HepG2 (cell line): ENCODE results near the gene ADPRHL1. TPM values are rescaled to one million over a fixed set of nuclear protein-coding genes. Genes with fewer than 3 reads are reported as not detected.

Experiments
- KDM4B ChIP-seq: sonication (generic); formaldehyde crosslinking; IDR thresholded peaks from 2 replicates; pipeline ENCODE4 v1.4.0; 2020; ENCODE audit warnings: missing genetic modification reagents
- MTA1 ChIP-seq: sonication (generic); formaldehyde crosslinking; IDR thresholded peaks from 2 replicates; pipeline ENCODE4 v1.4.0; 2020; ENCODE audit warnings: missing genetic modification reagents, mild to moderate bottlenecking, borderline replicate concordance
- SALL1 ChIP-seq: sonication (generic); formaldehyde crosslinking; IDR thresholded peaks from 2 replicates; pipeline ENCODE4 v1.8.0; 2022; ENCODE audit warnings: mild to moderate bottlenecking, missing genetic modification reagents
- TOPORS ChIP-seq: sonication (generic); formaldehyde crosslinking; IDR thresholded peaks from 2 replicates; pipeline ENCODE4 v1.8.0; 2023; ENCODE audit warnings: mild to moderate bottlenecking, missing genetic modification reagents
- ZBTB38 ChIP-seq: sonication (generic); formaldehyde crosslinking; IDR thresholded peaks from 2 replicates; pipeline ENCODE4 v1.5.1; 2020; ENCODE audit warnings: mild to moderate bottlenecking, missing genetic modification reagents
- ZNF20 ChIP-seq: sonication (generic); formaldehyde crosslinking; IDR thresholded peaks from 2 replicates; pipeline ENCODE4 v1.4.0; 2020; ENCODE audit warnings: mild to moderate bottlenecking, moderate library complexity, missing genetic modification reagents
- ZNF333 ChIP-seq: sonication (generic); formaldehyde crosslinking; IDR thresholded peaks from 2 replicates; pipeline ENCODE4 v1.4.0; 2020; ENCODE audit warnings: mild to moderate bottlenecking, missing genetic modification reagents, borderline replicate concordance
- ZNF563 ChIP-seq: sonication (generic); formaldehyde crosslinking; IDR thresholded peaks from 2 replicates; pipeline ENCODE4 v1.8.0; 2022; ENCODE audit warnings: mild to moderate bottlenecking, moderate library complexity, missing genetic modification reagents
- ZNF570 ChIP-seq: sonication (generic); formaldehyde crosslinking; IDR thresholded peaks from 2 replicates; pipeline ENCODE4 v1.4.0; 2020; ENCODE audit warnings: mild to moderate bottlenecking, missing genetic modification reagents, borderline replicate concordance
- ZNF777 ChIP-seq: sonication (generic); formaldehyde crosslinking; IDR thresholded peaks from 2 replicates; pipeline ENCODE4 v1.4.0; 2020; ENCODE audit warnings: missing genetic modification reagents
- polyA plus RNA-seq, 8 experiments: library from polyadenylated mRNA; depleted of rRNA in 3 of 8; stranded (reverse) in 7 of 8; unstranded in 1 of 8; fragments of >200 nt; fragmentation: Illumina TruSeq in 4 of 8; extraction: Trizol in 4 of 8; gene quantifications; 2 replicates each; pipeline versions ENCODE4 v1.2.1 to v1.2.3, GENCODE V29; 2011 to 2016; ENCODE audit warnings: low read depth in 4 of 8, missing spikeins in 1 of 8, mixed read lengths in 1 of 8; ENCODE audit not compliant: insufficient read depth in 1 of 8
- total RNA-seq, 5 experiments: library from RNA; depleted of rRNA; stranded (reverse); fragments of >200 nt; fragmentation: Illumina TruSeq; extraction: Trizol; gene quantifications; 2 replicates each; pipeline ENCODE4 v1.2.3, GENCODE V29; 2016; ENCODE audit warnings: low read depth in 1 of 5
- TF ChIP-seq, protein P1 (sequence below): IDR thresholded peaks from 2 replicates; pipeline ENCODE4 v1.6.1; 2016; ENCODE audit warnings: low read depth, missing genetic modification reagents, missing compliant biosample characterization
- TF ChIP-seq, protein P2 (sequence below): sonication (generic); formaldehyde crosslinking; IDR thresholded peaks from 2 replicates; pipeline ENCODE4 v1.4.0; 2020; ENCODE audit warnings: mild to moderate bottlenecking, missing genetic modification reagents
- TF ChIP-seq, protein P3 (sequence below): sonication (generic); formaldehyde crosslinking; IDR thresholded peaks from 2 replicates; pipeline ENCODE4 v1.4.0; 2020; ENCODE audit warnings: missing genetic modification reagents
- TF ChIP-seq, protein P4 (sequence below): sonication (generic); formaldehyde crosslinking; IDR thresholded peaks from 2 replicates; pipeline ENCODE4 v1.4.0; 2020; ENCODE audit warnings: mild to moderate bottlenecking, missing genetic modification reagents, borderline replicate concordance
- TF ChIP-seq, protein P5 (sequence below): sonication (generic); formaldehyde crosslinking; conservative IDR thresholded peaks from 2 replicates; pipeline ENCODE4 v1.5.0; 2020; ENCODE audit warnings: missing genetic modification reagents

Gene ADPRHL1
- total and polyA plus RNA-seq, 2 of the 13 experiments (the other 11 are each of a cell fraction or from before 2014, with no cell fraction given) = 0.34 to 0.40 TPM

DNA sequence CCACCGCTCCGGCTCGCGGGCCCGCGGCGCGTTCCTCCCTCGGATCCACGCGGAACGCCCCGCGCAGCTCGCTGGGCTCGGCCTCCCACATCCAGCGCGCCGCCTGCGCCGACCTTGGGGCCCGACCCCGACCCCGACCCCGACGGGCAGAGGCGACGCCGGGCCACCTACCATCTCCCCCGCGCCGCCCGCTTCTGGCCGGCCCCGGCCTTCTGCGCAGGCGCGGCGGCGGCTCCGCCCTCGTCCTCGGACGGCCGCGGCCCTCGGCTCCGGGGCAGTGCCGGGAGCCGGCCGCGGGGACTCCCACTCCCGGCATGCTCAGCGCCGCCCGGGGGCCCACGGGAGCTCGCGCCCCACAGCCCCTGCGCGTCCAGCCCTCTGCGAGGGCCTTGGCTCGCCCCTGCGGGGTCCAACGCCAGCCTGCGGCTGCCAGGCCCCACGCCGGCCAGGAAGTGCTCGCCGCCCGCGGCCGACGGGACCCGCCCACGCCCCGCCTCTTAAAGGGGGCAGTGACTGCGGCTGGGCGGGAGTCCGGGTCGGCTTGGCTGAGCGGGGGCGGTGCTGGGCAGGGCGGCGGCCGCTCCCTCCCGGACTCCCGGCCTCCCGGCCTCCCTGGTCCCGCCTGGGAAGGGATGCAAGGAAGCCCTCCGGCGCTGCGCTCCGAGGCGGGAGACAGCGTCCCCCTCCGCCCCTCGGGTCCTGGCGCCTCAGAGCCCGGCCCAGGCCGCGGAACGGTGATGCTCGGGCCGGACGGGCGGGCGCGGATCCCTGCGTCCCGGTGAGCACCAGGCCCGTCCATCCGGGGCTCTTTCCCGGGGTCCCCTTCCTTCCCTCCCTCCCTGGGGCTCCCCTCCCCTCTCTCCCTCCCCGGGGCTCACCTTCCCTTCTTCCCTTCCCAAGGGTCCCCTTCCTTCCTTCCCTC lies 37.5 kb upstream of the ADPRHL1 start, which contains the start of gene DCUN1D2 (continued):
- TF ChIP-seq, protein P1, sequence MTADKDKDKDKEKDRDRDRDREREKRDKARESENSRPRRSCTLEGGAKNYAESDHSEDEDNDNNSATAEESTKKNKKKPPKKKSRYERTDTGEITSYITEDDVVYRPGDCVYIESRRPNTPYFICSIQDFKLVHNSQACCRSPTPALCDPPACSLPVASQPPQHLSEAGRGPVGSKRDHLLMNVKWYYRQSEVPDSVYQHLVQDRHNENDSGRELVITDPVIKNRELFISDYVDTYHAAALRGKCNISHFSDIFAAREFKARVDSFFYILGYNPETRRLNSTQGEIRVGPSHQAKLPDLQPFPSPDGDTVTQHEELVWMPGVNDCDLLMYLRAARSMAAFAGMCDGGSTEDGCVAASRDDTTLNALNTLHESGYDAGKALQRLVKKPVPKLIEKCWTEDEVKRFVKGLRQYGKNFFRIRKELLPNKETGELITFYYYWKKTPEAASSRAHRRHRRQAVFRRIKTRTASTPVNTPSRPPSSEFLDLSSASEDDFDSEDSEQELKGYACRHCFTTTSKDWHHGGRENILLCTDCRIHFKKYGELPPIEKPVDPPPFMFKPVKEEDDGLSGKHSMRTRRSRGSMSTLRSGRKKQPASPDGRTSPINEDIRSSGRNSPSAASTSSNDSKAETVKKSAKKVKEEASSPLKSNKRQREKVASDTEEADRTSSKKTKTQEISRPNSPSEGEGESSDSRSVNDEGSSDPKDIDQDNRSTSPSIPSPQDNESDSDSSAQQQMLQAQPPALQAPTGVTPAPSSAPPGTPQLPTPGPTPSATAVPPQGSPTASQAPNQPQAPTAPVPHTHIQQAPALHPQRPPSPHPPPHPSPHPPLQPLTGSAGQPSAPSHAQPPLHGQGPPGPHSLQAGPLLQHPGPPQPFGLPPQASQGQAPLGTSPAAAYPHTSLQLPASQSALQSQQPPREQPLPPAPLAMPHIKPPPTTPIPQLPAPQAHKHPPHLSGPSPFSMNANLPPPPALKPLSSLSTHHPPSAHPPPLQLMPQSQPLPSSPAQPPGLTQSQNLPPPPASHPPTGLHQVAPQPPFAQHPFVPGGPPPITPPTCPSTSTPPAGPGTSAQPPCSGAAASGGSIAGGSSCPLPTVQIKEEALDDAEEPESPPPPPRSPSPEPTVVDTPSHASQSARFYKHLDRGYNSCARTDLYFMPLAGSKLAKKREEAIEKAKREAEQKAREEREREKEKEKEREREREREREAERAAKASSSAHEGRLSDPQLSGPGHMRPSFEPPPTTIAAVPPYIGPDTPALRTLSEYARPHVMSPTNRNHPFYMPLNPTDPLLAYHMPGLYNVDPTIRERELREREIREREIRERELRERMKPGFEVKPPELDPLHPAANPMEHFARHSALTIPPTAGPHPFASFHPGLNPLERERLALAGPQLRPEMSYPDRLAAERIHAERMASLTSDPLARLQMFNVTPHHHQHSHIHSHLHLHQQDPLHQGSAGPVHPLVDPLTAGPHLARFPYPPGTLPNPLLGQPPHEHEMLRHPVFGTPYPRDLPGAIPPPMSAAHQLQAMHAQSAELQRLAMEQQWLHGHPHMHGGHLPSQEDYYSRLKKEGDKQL (CRISPR knock-in tag) = no peak
- TF ChIP-seq ZNF563 = peak; percentile 84
- no peak for TF ChIP-seq KDM4B (CRISPR knock-in tag)
- peak; percentile 90 for TF ChIP-seq SALL1 (CRISPR knock-in tag)
- TF ChIP-seq ZNF777 (CRISPR knock-in tag) = peak; percentile 94
- TF ChIP-seq, protein P2, sequence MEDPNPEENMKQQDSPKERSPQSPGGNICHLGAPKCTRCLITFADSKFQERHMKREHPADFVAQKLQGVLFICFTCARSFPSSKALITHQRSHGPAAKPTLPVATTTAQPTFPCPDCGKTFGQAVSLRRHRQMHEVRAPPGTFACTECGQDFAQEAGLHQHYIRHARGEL = no peak
- no peak for TF ChIP-seq ZNF20 (CRISPR knock-in tag)
- no peak for TF ChIP-seq ZNF570
- TF ChIP-seq, protein P3, sequence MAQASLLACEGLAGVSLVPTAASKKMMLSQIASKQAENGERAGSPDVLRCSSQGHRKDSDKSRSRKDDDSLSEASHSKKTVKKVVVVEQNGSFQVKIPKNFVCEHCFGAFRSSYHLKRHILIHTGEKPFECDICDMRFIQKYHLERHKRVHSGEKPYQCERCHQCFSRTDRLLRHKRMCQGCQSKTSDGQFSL (CRISPR knock-in tag) = no peak
- peak; percentile 74 for TF ChIP-seq ZBTB38 (CRISPR knock-in tag)
- TF ChIP-seq, protein P4, sequence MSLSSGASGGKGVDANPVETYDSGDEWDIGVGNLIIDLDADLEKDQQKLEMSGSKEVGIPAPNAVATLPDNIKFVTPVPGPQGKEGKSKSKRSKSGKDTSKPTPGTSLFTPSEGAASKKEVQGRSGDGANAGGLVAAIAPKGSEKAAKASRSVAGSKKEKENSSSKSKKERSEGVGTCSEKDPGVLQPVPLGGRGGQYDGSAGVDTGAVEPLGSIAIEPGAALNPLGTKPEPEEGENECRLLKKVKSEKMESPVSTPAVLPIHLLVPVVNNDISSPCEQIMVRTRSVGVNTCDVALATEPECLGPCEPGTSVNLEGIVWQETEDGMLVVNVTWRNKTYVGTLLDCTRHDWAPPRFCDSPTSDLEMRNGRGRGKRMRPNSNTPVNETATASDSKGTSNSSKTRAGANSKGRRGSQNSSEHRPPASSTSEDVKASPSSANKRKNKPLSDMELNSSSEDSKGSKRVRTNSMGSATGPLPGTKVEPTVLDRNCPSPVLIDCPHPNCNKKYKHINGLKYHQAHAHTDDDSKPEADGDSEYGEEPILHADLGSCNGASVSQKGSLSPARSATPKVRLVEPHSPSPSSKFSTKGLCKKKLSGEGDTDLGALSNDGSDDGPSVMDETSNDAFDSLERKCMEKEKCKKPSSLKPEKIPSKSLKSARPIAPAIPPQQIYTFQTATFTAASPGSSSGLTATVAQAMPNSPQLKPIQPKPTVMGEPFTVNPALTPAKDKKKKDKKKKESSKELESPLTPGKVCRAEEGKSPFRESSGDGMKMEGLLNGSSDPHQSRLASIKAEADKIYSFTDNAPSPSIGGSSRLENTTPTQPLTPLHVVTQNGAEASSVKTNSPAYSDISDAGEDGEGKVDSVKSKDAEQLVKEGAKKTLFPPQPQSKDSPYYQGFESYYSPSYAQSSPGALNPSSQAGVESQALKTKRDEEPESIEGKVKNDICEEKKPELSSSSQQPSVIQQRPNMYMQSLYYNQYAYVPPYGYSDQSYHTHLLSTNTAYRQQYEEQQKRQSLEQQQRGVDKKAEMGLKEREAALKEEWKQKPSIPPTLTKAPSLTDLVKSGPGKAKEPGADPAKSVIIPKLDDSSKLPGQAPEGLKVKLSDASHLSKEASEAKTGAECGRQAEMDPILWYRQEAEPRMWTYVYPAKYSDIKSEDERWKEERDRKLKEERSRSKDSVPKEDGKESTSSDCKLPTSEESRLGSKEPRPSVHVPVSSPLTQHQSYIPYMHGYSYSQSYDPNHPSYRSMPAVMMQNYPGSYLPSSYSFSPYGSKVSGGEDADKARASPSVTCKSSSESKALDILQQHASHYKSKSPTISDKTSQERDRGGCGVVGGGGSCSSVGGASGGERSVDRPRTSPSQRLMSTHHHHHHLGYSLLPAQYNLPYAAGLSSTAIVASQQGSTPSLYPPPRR (CRISPR knock-in tag) = no peak
- TF ChIP-seq, protein P5, sequence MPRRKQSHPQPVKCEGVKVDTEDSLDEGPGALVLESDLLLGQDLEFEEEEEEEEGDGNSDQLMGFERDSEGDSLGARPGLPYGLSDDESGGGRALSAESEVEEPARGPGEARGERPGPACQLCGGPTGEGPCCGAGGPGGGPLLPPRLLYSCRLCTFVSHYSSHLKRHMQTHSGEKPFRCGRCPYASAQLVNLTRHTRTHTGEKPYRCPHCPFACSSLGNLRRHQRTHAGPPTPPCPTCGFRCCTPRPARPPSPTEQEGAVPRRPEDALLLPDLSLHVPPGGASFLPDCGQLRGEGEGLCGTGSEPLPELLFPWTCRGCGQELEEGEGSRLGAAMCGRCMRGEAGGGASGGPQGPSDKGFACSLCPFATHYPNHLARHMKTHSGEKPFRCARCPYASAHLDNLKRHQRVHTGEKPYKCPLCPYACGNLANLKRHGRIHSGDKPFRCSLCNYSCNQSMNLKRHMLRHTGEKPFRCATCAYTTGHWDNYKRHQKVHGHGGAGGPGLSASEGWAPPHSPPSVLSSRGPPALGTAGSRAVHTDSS (CRISPR knock-in tag) = no peak
- TF ChIP-seq TOPORS (CRISPR knock-in tag) = peak; percentile 25; the same call in 1 of the 2 replicates
- peak; percentile 64; the same call in 1 of the 2 replicates for TF ChIP-seq MTA1 (CRISPR knock-in tag)
- 0 out of 2 replicates have a peak, but pooled peaks have one; percentile 69 for TF ChIP-seq ZNF333 (CRISPR knock-in tag)
